Coronary artery (tissue), 2 donors: Measurements from ENCODE around the gene NUDT1.
A peak's percentile ranks its signal among the peaks of the same experiment; 100 is the strongest.

Source experiments
- DNase-seq: peaks from one replicate; pipeline ENCODE4 v3.0.0-alpha.2; 2017; ENCODE audit warnings: low spot score
- H3K27ac ChIP-seq, 2 donors: fragments of 200-600 bp; sonication (generic); one replicate each; pipeline ENCODE4 v1.5.1; 2016 to 2019
- H3K4me3 ChIP-seq: fragments of 200-600 bp; sonication (generic); 2 replicates; pipeline ENCODE4 v1.5.1; 2016; ENCODE audit warnings: mild to moderate bottlenecking, moderate library complexity
- CTCF ChIP-seq: fragments of 200-600 bp; sonication (generic); IDR thresholded peaks from one replicate; pipeline ENCODE4 v1.5.1; 2019; ENCODE audit warnings: antibody characterized with exemption

Gene NUDT1

GRCh38 chr7:2230882-2231281 is 11.1 kb upstream of the NUDT1 start:
- TF ChIP-seq CTCF = no peak
- H3K27ac ChIP-seq = no peak overlapping the region
- no peak overlapping the region for H3K4me3 ChIP-seq
- DNase-seq = no peak

GRCh38 chr7:2231992-2232765 is 9.8 kb upstream of the NUDT1 start:
- Histone ChIP-seq H3K27ac (peak overlapping the region; percentile 15 to 74), H3K4me3 (peak overlapping the region; percentile 83)
- TF ChIP-seq CTCF = no peak
- no peak for DNase-seq

GRCh38 chr7:2232766-2233520 is 9.1 kb upstream of the NUDT1 start, which contains the start of gene MAD1L1:
Gene MAD1L1, minus strand, starts transcription at chr7:2232945. Its CDS starts 2,812 bp downstream, at chr7:2230133.
- DNase-seq = peak; percentile 91
- peak within 1 kb of the TSS; percentile 15 to 74 for H3K27ac ChIP-seq
- peak within 1 kb of the TSS; percentile 83 for H3K4me3 ChIP-seq
- TF ChIP-seq CTCF = no peak

- DNase-seq = no peak
- no peak for TF ChIP-seq CTCF
- Histone ChIP-seq H3K4me3 (no peak overlapping the region), H3K27ac (no peak overlapping the region)
These were observed 8.1 kb upstream of the NUDT1 start for GRCh38 chr7:2233926-2234325.

- TF ChIP-seq CTCF = no peak
- DNase-seq = no peak
- H3K27ac ChIP-seq = peak overlapping the region in 1 of 2 donors; percentile 81
- H3K4me3 ChIP-seq = no peak overlapping the region
These were observed 4.9 kb upstream of the NUDT1 start for GRCh38 chr7:2237109-2237602.

GRCh38 chr7:2239242-2239641 is 2.8 kb upstream of the NUDT1 start:
- no peak for DNase-seq
- no peak for TF ChIP-seq CTCF
- no peak overlapping the region for H3K4me3 ChIP-seq

More at GRCh38 chr7:2239242-2239641, 2.8 kb upstream of the NUDT1 start:
- H3K27ac ChIP-seq = no peak overlapping the region
